Lung (tissue), 12 donors: ENCODE measurements around the gene PCYT2. TPM values are rescaled to one million over a fixed set of nuclear protein-coding genes. Genes with fewer than 3 reads are reported as not detected.

Experiments used
- ATAC-seq: fragments of 200-7000 bp; cut with Tn5 transposase; one replicate; pipeline ENCODE4 v1.9.1; 2020; ENCODE audit warnings: moderate number of reproducible peaks; ENCODE audit not compliant: insufficient read depth, low FRiP score
- DNase-seq, 3 donors: peaks; one replicate each; pipeline ENCODE4 v3.0.0-alpha.2; 2013 to 2017
- H3K27ac ChIP-seq, 2 donors: one replicate each; pipeline ENCODE4 v1.5.1; 2013; ENCODE audit warnings: mild to moderate bottlenecking in 2 of 2, moderate library complexity in 2 of 2, control low read depth in 1 of 2, inconsistent platforms in 1 of 2, low read depth in 1 of 2, low read length in 1 of 2
- H3K27me3 ChIP-seq, 3 donors: one replicate each; pipeline ENCODE4 v1.5.1; 2013; ENCODE audit warnings: low read length in 2 of 3; ENCODE audit not compliant: control insufficient read depth in 3 of 3, insufficient read depth in 3 of 3
- H3K36me3 ChIP-seq, 4 donors: one replicate each; pipeline ENCODE4 v1.5.1; 2013; ENCODE audit warnings: low read length in 4 of 4, mild to moderate bottlenecking in 1 of 4, moderate library complexity in 1 of 4; ENCODE audit not compliant: control insufficient read depth in 4 of 4, insufficient read depth in 4 of 4
- H3K4me1 ChIP-seq, 5 donors: one replicate each; pipeline ENCODE4 v1.5.1; 2013; ENCODE audit warnings: low read length in 5 of 5, mild to moderate bottlenecking in 2 of 5, moderate library complexity in 1 of 5; ENCODE audit not compliant: control insufficient read depth in 5 of 5, insufficient read depth in 5 of 5
- H3K4me3 ChIP-seq: one replicate; pipeline ENCODE4 v1.5.1; 2013; ENCODE audit warnings: mild to moderate bottlenecking, control low read depth, moderate library complexity
- H3K9ac ChIP-seq, 2 donors: one replicate each; pipeline ENCODE4 v1.5.1; 2013; ENCODE audit warnings: low read length in 2 of 2, control low read depth in 1 of 2; ENCODE audit not compliant: insufficient read depth in 1 of 2
- H3K9me3 ChIP-seq, 4 donors: one replicate each; pipeline ENCODE4 v1.5.1; 2013; ENCODE audit warnings: low read length in 3 of 4, mild to moderate bottlenecking in 1 of 4, moderate library complexity in 1 of 4; ENCODE audit not compliant: control insufficient read depth in 4 of 4, insufficient read depth in 3 of 4
- WGBS, 2 donors: extraction: QIAGEN DNeasy Blood & Tissue Kit; methylation state at CpG; one replicate each; pipeline ENCODE4 v1.1.7; 2013; 5-methylcytosine and 5-hydroxymethylcytosine counted together
- polyA plus RNA-seq, 2 donors: library from polyadenylated mRNA; stranded (reverse); fragments of 200-250 nt; gene quantifications; one replicate each; pipeline ENCODE4 v1.2.1, GENCODE V29; 2013
- total RNA-seq, 2 donors: library from RNA; depleted of rRNA in 1 of 2; stranded (reverse); fragments of >200 nt in 1 of 2; gene quantifications; one replicate each; pipeline ENCODE4 v1.2.1, GENCODE V29; 2014 to 2021
- TF ChIP-seq, protein P1 (sequence below): IDR thresholded peaks from 2 replicates; pipeline ENCODE4 v1.5.1; 2012; ENCODE audit warnings: mild to moderate bottlenecking; ENCODE audit errors: control extremely low read depth, extremely low read depth
- donor health status: control.
- donor health status: control.
- donor health status: Bipolar disorder and iron deficiency.
- donor health status: healthy.
- donor health status: DM: yes; HTN: yes; CAD: no.

Gene PCYT2
- total and polyA plus RNA-seq, 4 donors, result 23.0 to 91.6 (median 67.5) TPM

DNA sequence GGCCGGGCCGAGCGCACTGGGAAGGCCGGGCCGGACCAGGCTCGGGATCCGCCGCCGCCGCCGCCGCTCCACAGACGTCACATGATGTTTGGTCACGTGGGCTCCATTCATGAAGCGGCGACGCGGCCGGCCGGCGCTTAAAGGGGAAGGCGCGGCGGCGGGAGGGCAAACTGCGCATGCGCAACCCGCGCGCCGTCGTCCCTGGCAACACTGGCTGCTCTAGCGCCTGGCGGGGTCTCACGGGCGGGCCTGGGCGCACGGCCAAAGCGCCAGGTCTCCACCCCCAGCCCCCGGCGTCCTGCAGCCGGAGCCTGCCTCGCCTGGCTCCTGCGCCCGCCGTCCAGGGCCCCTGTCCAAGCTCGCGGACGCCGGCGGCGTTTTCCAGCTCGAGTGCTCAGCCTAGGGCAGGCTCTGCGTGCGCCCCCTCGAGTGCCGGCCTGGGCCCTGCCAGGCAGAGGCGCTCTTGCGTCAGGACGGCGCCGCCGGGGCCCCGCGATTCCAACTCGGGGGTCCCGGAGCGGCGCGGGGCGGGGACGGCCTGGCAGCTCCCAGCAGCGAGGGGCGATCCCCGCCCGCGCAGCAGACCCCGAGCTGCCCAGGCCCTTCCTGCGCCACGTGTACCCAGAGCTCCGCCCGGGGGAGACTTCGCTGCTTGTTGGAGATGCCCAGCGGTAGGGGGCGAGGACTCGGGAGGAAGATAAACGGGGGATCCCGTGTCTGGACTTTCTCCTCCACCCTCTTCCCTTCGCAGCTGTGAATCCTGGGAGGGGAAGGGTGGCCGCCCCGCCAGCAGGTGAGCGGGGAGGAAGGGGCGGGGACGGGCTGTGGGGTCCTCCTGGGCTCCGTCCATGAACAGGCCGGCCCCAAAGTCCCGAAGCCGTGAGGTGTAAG, 16.7 kb upstream of the PCYT2 start, which contains the start of gene MAFG:
TSS of gene MAFG (minus strand) at position 83 of the 891 bp plus-strand sequence. CDS start 4,550 bp downstream, outside the sequence.
- ATAC-seq (peak; percentile 45), DNase-seq (peak; percentile 97 to 99 (median 98))
- Histone ChIP-seq H3K4me3 (peak within 1 kb of the TSS; percentile 83), H3K9me3 (no peaks in the 10 kb centered on the region), H3K9ac (peak within 1 kb of the TSS; percentile 12 to 32), H3K36me3 (peaks cover 0 to under 1% (median 0%) of the 10 kb centered on the region in 4 donors), H3K4me1 (peaks cover 4 to 46% (median 19%) of the 10 kb centered on the region in 5 donors), H3K27ac (peak within 1 kb of the TSS; percentile 89 to 90), H3K27me3 (no peaks in the 10 kb centered on the region)
- TF ChIP-seq, protein P1, sequence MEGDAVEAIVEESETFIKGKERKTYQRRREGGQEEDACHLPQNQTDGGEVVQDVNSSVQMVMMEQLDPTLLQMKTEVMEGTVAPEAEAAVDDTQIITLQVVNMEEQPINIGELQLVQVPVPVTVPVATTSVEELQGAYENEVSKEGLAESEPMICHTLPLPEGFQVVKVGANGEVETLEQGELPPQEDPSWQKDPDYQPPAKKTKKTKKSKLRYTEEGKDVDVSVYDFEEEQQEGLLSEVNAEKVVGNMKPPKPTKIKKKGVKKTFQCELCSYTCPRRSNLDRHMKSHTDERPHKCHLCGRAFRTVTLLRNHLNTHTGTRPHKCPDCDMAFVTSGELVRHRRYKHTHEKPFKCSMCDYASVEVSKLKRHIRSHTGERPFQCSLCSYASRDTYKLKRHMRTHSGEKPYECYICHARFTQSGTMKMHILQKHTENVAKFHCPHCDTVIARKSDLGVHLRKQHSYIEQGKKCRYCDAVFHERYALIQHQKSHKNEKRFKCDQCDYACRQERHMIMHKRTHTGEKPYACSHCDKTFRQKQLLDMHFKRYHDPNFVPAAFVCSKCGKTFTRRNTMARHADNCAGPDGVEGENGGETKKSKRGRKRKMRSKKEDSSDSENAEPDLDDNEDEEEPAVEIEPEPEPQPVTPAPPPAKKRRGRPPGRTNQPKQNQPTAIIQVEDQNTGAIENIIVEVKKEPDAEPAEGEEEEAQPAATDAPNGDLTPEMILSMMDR, result no peak
- 0 to 1% methylated on average over 40 to 98 of the region's 98 CpGs for WGBS, 2 donors

DNA sequence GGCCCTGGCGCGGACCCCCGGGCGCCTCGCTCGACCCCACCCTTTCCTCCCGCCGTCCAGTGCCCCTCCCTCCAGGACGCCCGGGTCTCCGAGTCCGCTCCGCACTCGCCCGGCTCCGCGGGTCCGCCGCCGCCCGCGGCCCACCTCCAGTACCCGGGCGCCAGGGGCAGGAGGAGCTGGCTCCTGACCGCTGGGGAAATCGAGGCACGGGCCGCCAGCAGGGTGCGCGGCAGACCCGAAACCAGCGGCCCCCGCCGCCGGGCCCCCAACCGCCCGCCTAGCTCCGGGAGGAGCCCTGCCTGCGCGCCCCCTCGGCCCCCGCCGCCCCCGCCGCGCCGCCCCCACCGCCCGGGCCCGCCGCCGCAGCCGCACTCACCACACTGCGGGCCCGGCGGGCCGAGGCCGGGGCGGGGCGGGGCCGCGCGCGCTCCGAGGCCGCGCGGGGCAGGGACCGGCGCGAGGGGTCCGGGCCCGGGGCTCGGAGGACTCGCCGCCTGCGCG, 16.0 kb upstream of the PCYT2 start:
- Histone ChIP-seq H3K36me3 (peaks cover 0 to 8% (median 2%) of the 10 kb centered on the region in 4 donors), H3K4me3 (peak overlapping the region; percentile 83), H3K9me3 (no peaks in the 10 kb centered on the region), H3K4me1 (peaks cover 7 to 46% (median 14%) of the 10 kb centered on the region in 5 donors), H3K27ac (peak overlapping the region; percentile 89 to 90), H3K27me3 (no peaks in the 10 kb centered on the region), H3K9ac (peak overlapping the region in 1 of 2 donors; percentile 12)
- TF ChIP-seq, protein P1, result no peak
- ATAC-seq (no peak), DNase-seq (no peak)
- 0 to 1% methylated on average over 16 to 76 of the region's 78 CpGs for WGBS, 2 donors

DNA sequence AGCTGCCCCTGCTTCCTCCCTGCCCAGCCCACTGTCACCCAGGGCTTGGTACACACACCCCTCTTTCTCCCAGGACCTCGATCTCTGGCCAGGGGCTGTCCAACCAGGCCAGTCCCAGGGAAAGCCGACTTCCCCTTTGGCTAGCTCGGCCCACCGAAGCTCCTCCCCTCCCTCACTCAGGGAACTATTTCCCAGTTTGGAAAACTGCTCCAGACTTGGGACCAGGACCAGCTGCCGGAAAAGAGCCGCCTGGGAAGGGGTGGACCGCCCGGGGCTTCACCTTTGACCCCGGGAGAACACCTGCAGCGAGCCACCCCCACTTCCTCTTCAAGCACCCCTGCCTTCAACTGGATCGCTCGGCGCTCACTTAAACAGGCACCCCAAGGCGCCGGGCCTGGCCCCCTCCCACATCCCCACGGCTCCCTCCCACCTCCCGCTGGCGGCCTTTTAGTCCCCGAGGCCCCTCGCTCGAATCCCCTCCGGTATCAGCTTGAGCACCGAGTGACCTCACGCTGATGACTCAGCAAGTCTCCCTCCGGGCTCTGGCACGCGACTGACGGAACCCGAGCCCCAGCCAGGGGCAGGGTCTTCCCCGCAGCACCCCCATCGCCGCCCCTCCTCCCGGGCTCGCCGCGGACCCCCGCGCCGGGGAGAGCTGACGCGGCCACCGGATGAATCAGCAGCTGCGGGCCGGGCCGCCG, 15.4 kb upstream of the PCYT2 start:
- Histone ChIP-seq H3K36me3 (peaks cover 0 to 12% (median 6%) of the 10 kb centered on the region in 4 donors), H3K4me1 (peaks cover 7 to 46% (median 12%) of the 10 kb centered on the region in 5 donors), H3K4me3 (peak overlapping the region; percentile 83), H3K27ac (peak overlapping the region; percentile 89 to 90), H3K9me3 (no peaks in the 10 kb centered on the region), H3K27me3 (no peaks in the 10 kb centered on the region), H3K9ac (peak overlapping the region; percentile 12 to 32)
- peak; percentile 71 to 74 (median 71) for DNase-seq
- WGBS, 2 donors, result 1% methylated on average over 33 to 46 of the region's 46 CpGs
- peak; percentile 46 for ATAC-seq
- TF ChIP-seq, protein P1, result no peak
